Measurements from ENCODE around the gene GUCY1A1. TPM values are rescaled to one million over a fixed set of nuclear protein-coding genes. Genes with fewer than 3 reads are reported as not detected.

Gene GUCY1A1
- total RNA-seq, 1 experiment from 2014 or later, result 0.17 TPM

GRCh38 chr4:155781249-155781831 is 114.7 kb downstream of the GUCY1A1 start:
- H3K27me3 ChIP-seq (ENCODE audit: insufficient read depth, low read depth), result no peaks in the 10 kb centered on the region
- H3K27ac ChIP-seq, result no peak overlapping the region
- H3K9me3 ChIP-seq (ENCODE audit: insufficient read depth, low read depth), result no peaks in the 10 kb centered on the region
- intact Hi-C loops (cut with micrococcal nuclease; ENCODE audit: unreplicated experiment), result no loop called here
- H3K79me2 ChIP-seq (ENCODE audit: low read depth), result no peaks in the 10 kb centered on the region
- H3F3A ChIP-seq (ENCODE audit: insufficient read depth, low read depth), result no peaks in the 10 kb centered on the region
- no peak overlapping the region for H3K4me2 ChIP-seq
- H3K36me3 ChIP-seq (ENCODE audit: low read depth), result no peaks in the 10 kb centered on the region
- H4K20me1 ChIP-seq (ENCODE audit: insufficient read depth), result no peaks in the 10 kb centered on the region
- no peak for TF ChIP-seq EZH2 (IDR thresholded peaks at IDR 0.05; ENCODE audit: low read depth)
- TF ChIP-seq, protein P1, sequence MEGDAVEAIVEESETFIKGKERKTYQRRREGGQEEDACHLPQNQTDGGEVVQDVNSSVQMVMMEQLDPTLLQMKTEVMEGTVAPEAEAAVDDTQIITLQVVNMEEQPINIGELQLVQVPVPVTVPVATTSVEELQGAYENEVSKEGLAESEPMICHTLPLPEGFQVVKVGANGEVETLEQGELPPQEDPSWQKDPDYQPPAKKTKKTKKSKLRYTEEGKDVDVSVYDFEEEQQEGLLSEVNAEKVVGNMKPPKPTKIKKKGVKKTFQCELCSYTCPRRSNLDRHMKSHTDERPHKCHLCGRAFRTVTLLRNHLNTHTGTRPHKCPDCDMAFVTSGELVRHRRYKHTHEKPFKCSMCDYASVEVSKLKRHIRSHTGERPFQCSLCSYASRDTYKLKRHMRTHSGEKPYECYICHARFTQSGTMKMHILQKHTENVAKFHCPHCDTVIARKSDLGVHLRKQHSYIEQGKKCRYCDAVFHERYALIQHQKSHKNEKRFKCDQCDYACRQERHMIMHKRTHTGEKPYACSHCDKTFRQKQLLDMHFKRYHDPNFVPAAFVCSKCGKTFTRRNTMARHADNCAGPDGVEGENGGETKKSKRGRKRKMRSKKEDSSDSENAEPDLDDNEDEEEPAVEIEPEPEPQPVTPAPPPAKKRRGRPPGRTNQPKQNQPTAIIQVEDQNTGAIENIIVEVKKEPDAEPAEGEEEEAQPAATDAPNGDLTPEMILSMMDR (conservative IDR thresholded peaks at IDR 0.05), result no peak
- H2AFZ ChIP-seq, result no peak overlapping the region
- ChIA-PET CTCF (no interaction called here), POLR2A (ENCODE audit: unreplicated experiment) (no interaction called here)
- no peak overlapping the region for H3K4me3 ChIP-seq
- no TSS peak for BruUV-seq (replicated peaks)
- H3K4me1 ChIP-seq (replicated peaks; ENCODE audit: insufficient read depth), result no peaks in the 10 kb centered on the region
- DNase-seq, result no peak
- no peaks in the 10 kb centered on the region for H3K9me2 ChIP-seq (ENCODE audit: insufficient read depth)

Other genes with a start within 250 kb of the GUCY1A1 start
- gene GUCY1B1, start 92.2 kb downstream of the GUCY1A1 start, total RNA-seq (2021), result 0.38 and 0.39 TPM in 2 replicates
- gene ASIC5, start 199.4 kb downstream of the GUCY1A1 start, total RNA-seq (2021), result not detected in 2 replicates
- gene TDO2, start 236.8 kb downstream of the GUCY1A1 start, total RNA-seq (2021), result 0.83 and 1.3 TPM in 2 replicates